Neutrophil (primary cell): ENCODE data around the gene GPRC5D.

ENCODE experiments used
- H3K27ac ChIP-seq: fragments of 200-600 bp; sonication (generic); 2 replicates; pipeline ENCODE4 v1.5.1; 2016; ENCODE audit warnings: mild to moderate bottlenecking, moderate library complexity
- H3K27me3 ChIP-seq: fragments of 200-600 bp; sonication (generic); 2 replicates; pipeline ENCODE4 v1.6.0; 2016; ENCODE audit warnings: mild to moderate bottlenecking
- H3K36me3 ChIP-seq: fragments of 200-600 bp; sonication (generic); 2 replicates; pipeline ENCODE4 v1.5.1; 2017
- H3K4me1 ChIP-seq, 2 experiments: fragments of 200-600 bp in 1 of 2; sonication (generic) in 1 of 2; 1 replicate in 1 of 2; 2 replicates in 1 of 2; pipeline versions ENCODE4 v1.5.1 to v1.6.1; 2013 to 2016; ENCODE audit warnings: low read depth in 1 of 2, low read length in 1 of 2, mild to moderate bottlenecking in 1 of 2, moderate library complexity in 1 of 2; ENCODE audit not compliant: control insufficient read depth in 1 of 2, insufficient read depth in 1 of 2
- H3K4me3 ChIP-seq, 2 experiments: fragments of 200-600 bp in 1 of 2; sonication (generic) in 1 of 2; 1 replicate in 1 of 2; 2 replicates in 1 of 2; pipeline ENCODE4 v1.5.1; 2013 to 2016; ENCODE audit warnings: low read depth in 1 of 2, low read length in 1 of 2, mild to moderate bottlenecking in 1 of 2, moderate library complexity in 1 of 2
- H3K9me3 ChIP-seq: fragments of 200-600 bp; sonication (generic); 2 replicates; pipeline ENCODE4 v1.5.1; 2016
- CTCF ChIP-seq: fragments of 200-600 bp; sonication (generic); IDR thresholded peaks from 2 replicates; pipeline ENCODE4 v1.5.1; 2016; ENCODE audit warnings: antibody characterized with exemption

The GPRC5D gene

GRCh38 chr12:12986775-12987331, 34.9 kb upstream of the GPRC5D start:
- H3K36me3 ChIP-seq = peaks cover 22% of the 10 kb centered on the region
- no peak for TF ChIP-seq CTCF
- no peak overlapping the region for H3K4me3 ChIP-seq
- H3K4me1 ChIP-seq = peaks cover 0 to under 1% of the 10 kb centered on the region in 2 experiments
- no peaks in the 10 kb centered on the region for H3K27me3 ChIP-seq
- no peaks in the 10 kb centered on the region for H3K9me3 ChIP-seq
- H3K27ac ChIP-seq = no peak overlapping the region

DNA sequence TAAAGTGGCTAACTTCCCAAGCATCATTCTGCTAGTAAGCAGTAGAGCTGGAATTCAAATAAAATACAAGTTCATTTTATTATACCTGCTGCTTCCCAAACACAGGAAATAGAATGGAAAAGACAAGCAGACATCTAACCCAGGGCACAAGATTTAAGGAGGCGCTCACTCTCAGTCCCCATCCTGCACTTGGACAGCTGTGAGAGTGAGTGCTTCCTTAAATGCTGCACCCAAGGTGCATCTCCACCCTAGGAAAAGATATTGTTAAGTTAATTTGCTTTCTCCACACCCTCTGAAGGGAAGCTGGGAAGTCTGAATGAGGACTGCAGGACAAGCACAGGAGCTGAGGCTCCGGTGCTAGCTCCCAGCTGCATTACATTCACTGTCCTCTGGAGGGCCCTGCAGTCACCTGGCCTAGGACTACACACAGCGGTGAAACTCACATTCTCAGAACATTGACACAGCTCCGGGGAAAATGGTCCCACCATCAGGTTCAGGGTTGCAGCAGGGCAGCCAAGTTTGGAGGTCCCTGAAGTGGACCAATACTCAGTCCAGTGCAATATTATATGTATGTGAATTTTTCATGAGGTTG, 33.9 kb upstream of the GPRC5D start:
- Histone ChIP-seq H3K27ac (no peak overlapping the region), H3K36me3 (peaks cover 22% of the 10 kb centered on the region), H3K4me3 (no peak overlapping the region), H3K27me3 (no peaks in the 10 kb centered on the region), H3K4me1 (no peaks in the 10 kb centered on the region), H3K9me3 (no peaks in the 10 kb centered on the region)
- peak; percentile 50 for TF ChIP-seq CTCF

- Histone ChIP-seq H3K4me1 (no peaks in the 10 kb centered on the region), H3K27ac (no peak overlapping the region), H3K27me3 (no peaks in the 10 kb centered on the region), H3K36me3 (peaks cover 30% of the 10 kb centered on the region), H3K4me3 (no peak overlapping the region), H3K9me3 (no peaks in the 10 kb centered on the region)
- TF ChIP-seq CTCF = no peak
These were observed 32.2 kb upstream of the GPRC5D start for GRCh38 chr12:12984149-12984548.

DNA sequence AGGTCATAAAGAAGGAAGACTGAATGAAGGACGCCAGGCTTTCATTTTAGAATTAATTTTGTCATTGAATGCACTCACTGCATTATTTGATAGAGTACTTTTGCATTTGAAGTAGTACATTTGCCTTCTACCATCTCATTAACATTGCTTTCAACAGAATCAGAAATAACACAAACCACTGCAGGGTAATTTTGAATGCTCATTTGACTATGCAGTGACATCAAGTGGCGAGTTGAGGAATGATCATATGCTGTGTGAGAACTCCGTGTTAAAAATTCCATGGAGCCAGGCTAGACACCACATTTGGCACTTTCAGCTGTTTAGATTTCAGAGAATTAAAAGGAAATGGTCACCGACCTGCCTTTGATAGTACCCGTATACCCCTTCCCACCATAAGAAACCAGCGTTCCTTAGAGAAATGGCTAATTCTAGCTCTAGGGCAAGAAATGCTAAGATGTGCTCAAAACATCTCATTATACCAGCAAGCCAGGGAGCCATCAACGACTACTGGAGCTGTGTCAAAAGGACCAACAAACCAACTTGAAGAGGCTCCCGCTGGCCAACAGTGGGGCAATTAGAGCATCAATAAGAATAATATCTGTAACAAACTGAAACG, 31.6 kb upstream of the GPRC5D start:
- no peak for TF ChIP-seq CTCF
- Histone ChIP-seq H3K27me3 (no peaks in the 10 kb centered on the region), H3K9me3 (no peaks in the 10 kb centered on the region), H3K36me3 (peaks cover 28% of the 10 kb centered on the region), H3K4me1 (no peaks in the 10 kb centered on the region), H3K27ac (no peak overlapping the region), H3K4me3 (no peak overlapping the region)

- no peak for TF ChIP-seq CTCF
- H3K36me3 ChIP-seq = peaks cover 27% of the 10 kb centered on the region
- H3K4me1 ChIP-seq = no peaks in the 10 kb centered on the region
- no peak overlapping the region for H3K27ac ChIP-seq
- H3K4me3 ChIP-seq = no peak overlapping the region
- no peaks in the 10 kb centered on the region for H3K9me3 ChIP-seq
- no peaks in the 10 kb centered on the region for H3K27me3 ChIP-seq
These were observed 30.4 kb upstream of the GPRC5D start for GRCh38 chr12:12982331-12982730.
